HepG2 (cell line): ENCODE measurements around the gene SP3. TPM values are rescaled to one million over a fixed set of nuclear protein-coding genes. Genes with fewer than 3 reads are reported as not detected.

Experiments
- ATF6 ChIP-seq: sonication (generic); formaldehyde crosslinking; conservative IDR thresholded peaks from 2 replicates; pipeline ENCODE4 v1.4.0; 2020; ENCODE audit warnings: missing genetic modification reagents
- CBFB ChIP-seq: sonication (generic); formaldehyde crosslinking; IDR thresholded peaks from 2 replicates; pipeline ENCODE4 v1.4.0; 2020; ENCODE audit warnings: missing genetic modification reagents
- HNF4G ChIP-seq, 2 experiments: sonication (generic) in 1 of 2; formaldehyde crosslinking in 1 of 2; IDR thresholded peaks; 2 replicates each; pipeline versions ENCODE4 v1.4.0 to v1.6.1; 2011 to 2020; ENCODE audit warnings: borderline replicate concordance in 2 of 2, low read depth in 2 of 2, mild to moderate bottlenecking in 2 of 2, low read length in 1 of 2, missing genetic modification reagents in 1 of 2, moderate library complexity in 1 of 2
- JUN ChIP-seq: sonication (generic); formaldehyde crosslinking; IDR thresholded peaks from 2 replicates; pipeline ENCODE4 v1.4.0; 2020; ENCODE audit warnings: mild to moderate bottlenecking, missing genetic modification reagents
- JUND ChIP-seq: sonication (generic); formaldehyde crosslinking; IDR thresholded peaks from 2 replicates; pipeline ENCODE4 v1.8.0; 2022; ENCODE audit warnings: mild to moderate bottlenecking, missing genetic modification reagents
- MEF2D ChIP-seq: sonication (generic); formaldehyde crosslinking; IDR thresholded peaks from 2 replicates; pipeline ENCODE4 v1.5.1; 2020; ENCODE audit warnings: mild to moderate bottlenecking, missing genetic modification reagents
- NR1H2 ChIP-seq: sonication (generic); formaldehyde crosslinking; IDR thresholded peaks from 2 replicates; pipeline ENCODE4 v1.8.1; 2022; ENCODE audit warnings: low read depth, missing genetic modification reagents, borderline replicate concordance
- NR2F2 ChIP-seq: IDR thresholded peaks from 2 replicates; pipeline ENCODE4 v1.6.1; 2012; ENCODE audit warnings: low read depth, inconsistent platforms, borderline replicate concordance
- PAXIP1 ChIP-seq: sonication (generic); formaldehyde crosslinking; conservative IDR thresholded peaks from 2 replicates; pipeline ENCODE4 v1.4.0; 2020; ENCODE audit warnings: mild to moderate bottlenecking, missing genetic modification reagents, moderate library complexity
- PTBP1 ChIP-seq: fragments of 200-400 bp; formaldehyde crosslinking; IDR thresholded peaks from 2 replicates; pipeline ENCODE4 v1.6.1; 2018; ENCODE audit warnings: low read length, low read depth; ENCODE audit not compliant: poor library complexity, severe bottlenecking
- RFXANK ChIP-seq: IDR thresholded peaks from 2 replicates; pipeline ENCODE4 v1.6.1; 2016
- ZNF747 ChIP-seq: sonication (generic); formaldehyde crosslinking; IDR thresholded peaks from 2 replicates; pipeline ENCODE4 v1.8.1; 2023; ENCODE audit warnings: missing genetic modification reagents, mild to moderate bottlenecking, borderline replicate concordance
- ZSCAN31 ChIP-seq: sonication (generic); formaldehyde crosslinking; IDR thresholded peaks from 2 replicates; pipeline ENCODE4 v1.5.0; 2020; ENCODE audit warnings: low read depth, mild to moderate bottlenecking, missing genetic modification reagents
- polyA plus RNA-seq, 8 experiments: library from polyadenylated mRNA; depleted of rRNA in 3 of 8; stranded (reverse) in 7 of 8; unstranded in 1 of 8; fragments of >200 nt; fragmentation: Illumina TruSeq in 4 of 8; extraction: Trizol in 4 of 8; gene quantifications; 2 replicates each; pipeline versions ENCODE4 v1.2.1 to v1.2.3, GENCODE V29; 2011 to 2016; ENCODE audit warnings: low read depth in 4 of 8, missing spikeins in 1 of 8, mixed read lengths in 1 of 8; ENCODE audit not compliant: insufficient read depth in 1 of 8
- total RNA-seq, 5 experiments: library from RNA; depleted of rRNA; stranded (reverse); fragments of >200 nt; fragmentation: Illumina TruSeq; extraction: Trizol; gene quantifications; 2 replicates each; pipeline ENCODE4 v1.2.3, GENCODE V29; 2016; ENCODE audit warnings: low read depth in 1 of 5
- TF ChIP-seq, protein P1 (sequence below): IDR thresholded peaks from 2 replicates; pipeline ENCODE4 v1.6.1; 2016; ENCODE audit warnings: mild to moderate bottlenecking
- TF ChIP-seq, protein P2 (sequence below): sonication (generic); formaldehyde crosslinking; IDR thresholded peaks from 2 replicates; pipeline ENCODE4 v1.5.0; 2020; ENCODE audit warnings: mild to moderate bottlenecking, missing genetic modification reagents, borderline replicate concordance

SP3 gene
- total and polyA plus RNA-seq, 2 of the 13 experiments (the other 11 are each of a cell fraction or from before 2014, with no cell fraction given), result 57.3 to 132 TPM

DNA sequence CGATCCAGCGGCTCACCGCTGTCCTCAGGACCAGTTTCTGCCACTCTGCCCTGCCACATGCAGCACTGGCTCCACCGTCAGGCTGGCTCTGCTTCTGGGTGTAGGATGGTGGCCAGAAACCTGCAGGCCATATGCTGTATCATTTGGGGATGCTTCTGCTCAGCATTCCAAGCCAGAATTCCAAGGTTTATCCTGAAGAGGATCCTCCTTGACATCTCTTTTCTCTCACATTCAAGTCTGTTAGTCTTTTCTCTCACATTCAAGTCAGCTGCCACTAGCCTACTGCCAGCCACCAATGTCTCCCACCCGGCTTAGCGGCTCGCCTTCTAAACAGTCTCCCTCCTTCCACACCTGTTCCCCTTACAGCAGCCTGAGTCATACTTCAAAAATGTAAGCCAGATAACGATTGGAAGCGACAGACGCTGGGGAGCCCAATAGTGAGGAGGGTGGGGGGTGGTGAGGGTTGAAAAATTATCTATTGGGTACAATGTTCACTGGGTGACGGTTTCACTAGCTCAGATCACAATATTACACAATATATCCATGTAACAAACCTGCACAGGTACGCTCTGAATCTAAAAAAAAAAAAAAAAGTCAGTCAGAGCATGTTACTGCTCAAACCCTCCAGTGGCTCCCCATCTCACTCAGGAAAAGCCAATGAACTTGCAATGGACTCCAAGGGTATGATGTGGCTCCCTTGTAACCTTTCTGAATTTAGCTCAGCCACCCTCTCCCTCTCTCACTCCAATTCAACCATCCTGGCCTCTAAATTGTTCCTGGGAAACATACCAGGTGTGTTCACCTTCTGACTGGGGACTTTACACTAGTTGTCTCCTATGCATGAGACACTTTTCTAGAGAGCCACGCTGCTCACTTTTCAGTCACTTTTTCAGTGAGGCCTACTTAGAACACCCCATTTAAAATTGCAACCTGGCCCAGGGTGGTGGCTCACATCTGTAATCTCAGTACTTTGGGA lies 38.8 kb upstream of the SP3 start (continued):
- no peak for TF ChIP-seq RFXANK (CRISPR knock-in tag)
- peak; percentile 75; the same call in 1 of the 2 replicates for TF ChIP-seq ZNF747 (CRISPR knock-in tag)
- TF ChIP-seq JUN (CRISPR knock-in tag), result peak; percentile 79
- TF ChIP-seq CBFB (CRISPR knock-in tag), result 0 out of 2 replicates have a peak, but pooled peaks have one; percentile 21
- no peak for TF ChIP-seq NR1H2 (CRISPR knock-in tag)
- TF ChIP-seq ZSCAN31 (CRISPR knock-in tag), result 0 out of 2 replicates have a peak, but pooled peaks have one; percentile 38
- no peak for TF ChIP-seq PTBP1
- 0 out of 2 replicates have a peak, but pooled peaks have one; percentile 44 for TF ChIP-seq MEF2D (CRISPR knock-in tag)
- 0 out of 2 replicates have a peak, but pooled peaks have one; percentile 38 for TF ChIP-seq HNF4G (IDR thresholded peaks at IDR 0.05; ENCODE audit: borderline replicate concordance, low read depth, low read length)
- TF ChIP-seq HNF4G (CRISPR knock-in tag; IDR thresholded peaks at IDR 0.05; ENCODE audit: borderline replicate concordance, low read depth), result no peak; the same call in 1 of the 2 replicates
- peak; percentile 77 for TF ChIP-seq JUND (CRISPR knock-in tag)
- TF ChIP-seq PAXIP1, result peak; percentile 60
- TF ChIP-seq NR2F2, result no peak
- TF ChIP-seq, protein P1, sequence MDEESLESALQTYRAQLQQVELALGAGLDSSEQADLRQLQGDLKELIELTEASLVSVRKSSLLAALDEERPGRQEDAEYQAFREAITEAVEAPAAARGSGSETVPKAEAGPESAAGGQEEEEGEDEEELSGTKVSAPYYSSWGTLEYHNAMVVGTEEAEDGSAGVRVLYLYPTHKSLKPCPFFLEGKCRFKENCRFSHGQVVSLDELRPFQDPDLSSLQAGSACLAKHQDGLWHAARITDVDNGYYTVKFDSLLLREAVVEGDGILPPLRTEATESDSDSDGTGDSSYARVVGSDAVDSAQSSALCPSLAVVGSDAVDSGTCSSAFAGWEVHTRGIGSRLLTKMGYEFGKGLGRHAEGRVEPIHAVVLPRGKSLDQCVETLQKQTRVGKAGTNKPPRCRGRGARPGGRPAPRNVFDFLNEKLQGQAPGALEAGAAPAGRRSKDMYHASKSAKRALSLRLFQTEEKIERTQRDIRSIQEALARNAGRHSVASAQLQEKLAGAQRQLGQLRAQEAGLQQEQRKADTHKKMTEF (CRISPR knock-in tag), result 0 out of 2 replicates have a peak, but pooled peaks have one; percentile 45
- no peak for TF ChIP-seq ATF6 (CRISPR knock-in tag)
- TF ChIP-seq, protein P2, sequence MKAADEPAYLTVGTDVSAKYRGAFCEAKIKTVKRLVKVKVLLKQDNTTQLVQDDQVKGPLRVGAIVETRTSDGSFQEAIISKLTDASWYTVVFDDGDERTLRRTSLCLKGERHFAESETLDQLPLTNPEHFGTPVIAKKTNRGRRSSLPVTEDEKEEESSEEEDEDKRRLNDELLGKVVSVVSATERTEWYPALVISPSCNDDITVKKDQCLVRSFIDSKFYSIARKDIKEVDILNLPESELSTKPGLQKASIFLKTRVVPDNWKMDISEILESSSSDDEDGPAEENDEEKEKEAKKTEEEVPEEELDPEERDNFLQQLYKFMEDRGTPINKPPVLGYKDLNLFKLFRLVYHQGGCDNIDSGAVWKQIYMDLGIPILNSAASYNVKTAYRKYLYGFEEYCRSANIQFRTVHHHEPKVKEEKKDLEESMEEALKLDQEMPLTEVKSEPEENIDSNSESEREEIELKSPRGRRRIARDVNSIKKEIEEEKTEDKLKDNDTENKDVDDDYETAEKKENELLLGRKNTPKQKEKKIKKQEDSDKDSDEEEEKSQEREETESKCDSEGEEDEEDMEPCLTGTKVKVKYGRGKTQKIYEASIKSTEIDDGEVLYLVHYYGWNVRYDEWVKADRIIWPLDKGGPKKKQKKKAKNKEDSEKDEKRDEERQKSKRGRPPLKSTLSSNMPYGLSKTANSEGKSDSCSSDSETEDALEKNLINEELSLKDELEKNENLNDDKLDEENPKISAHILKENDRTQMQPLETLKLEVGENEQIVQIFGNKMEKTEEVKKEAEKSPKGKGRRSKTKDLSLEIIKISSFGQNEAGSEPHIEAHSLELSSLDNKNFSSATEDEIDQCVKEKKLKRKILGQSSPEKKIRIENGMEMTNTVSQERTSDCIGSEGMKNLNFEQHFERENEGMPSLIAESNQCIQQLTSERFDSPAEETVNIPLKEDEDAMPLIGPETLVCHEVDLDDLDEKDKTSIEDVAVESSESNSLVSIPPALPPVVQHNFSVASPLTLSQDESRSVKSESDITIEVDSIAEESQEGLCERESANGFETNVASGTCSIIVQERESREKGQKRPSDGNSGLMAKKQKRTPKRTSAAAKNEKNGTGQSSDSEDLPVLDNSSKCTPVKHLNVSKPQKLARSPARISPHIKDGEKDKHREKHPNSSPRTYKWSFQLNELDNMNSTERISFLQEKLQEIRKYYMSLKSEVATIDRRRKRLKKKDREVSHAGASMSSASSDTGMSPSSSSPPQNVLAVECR (CRISPR knock-in tag), result peak; percentile 41; the same call in 1 of the 2 replicates
